ENCODE measurements around the gene PLEKHB1.
"Not testable (repeated sequence)": the region's sequence is repeated elsewhere in the genome, so short reads cannot be mapped to it uniquely, and the experiment has no call there.

The PLEKHB1 gene

DNA sequence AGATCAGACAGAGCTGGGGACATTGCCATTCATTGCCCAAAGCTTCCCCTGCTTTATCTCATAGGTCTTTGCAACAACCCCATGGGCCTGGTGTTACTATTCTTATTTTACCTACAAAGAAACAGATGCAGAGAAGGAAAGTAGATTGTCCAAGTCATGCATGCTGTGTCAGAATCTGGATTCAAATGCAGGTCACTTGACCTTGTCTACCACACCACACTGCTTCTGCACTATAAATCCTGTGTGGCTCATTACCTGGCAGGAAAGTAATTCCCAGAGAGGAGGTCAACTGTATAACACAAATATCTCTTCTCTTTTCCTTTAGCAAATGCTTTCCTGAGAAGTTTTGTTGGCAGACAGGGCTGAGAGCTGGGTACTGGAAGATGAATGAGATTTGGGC is 18.5 kb downstream of the PLEKHB1 start:
- no peak for DNase-seq (ENCODE audit: low read depth)
- no peak overlapping the region for H3K4me3 ChIP-seq (ENCODE audit: low read depth, low read length)

DNA sequence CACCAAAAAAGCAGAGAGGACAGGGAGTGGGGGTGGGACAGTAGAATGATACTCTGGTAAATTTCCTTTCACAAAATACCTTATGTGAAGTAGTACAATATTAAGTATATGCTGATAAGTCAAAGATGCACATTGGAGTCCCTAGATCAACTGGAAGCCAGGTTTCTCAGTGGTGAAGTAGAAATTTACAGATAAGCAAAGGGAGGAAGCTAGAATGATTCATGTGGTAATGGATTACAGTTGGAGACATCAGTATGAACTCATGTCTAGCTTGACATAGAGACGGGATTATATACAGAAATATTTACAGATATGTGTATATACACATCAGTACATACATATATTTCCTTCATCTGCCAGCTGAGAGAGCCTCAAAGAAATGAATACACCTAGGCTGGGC is 21.5 kb downstream of the PLEKHB1 start:
- H3K4me3 ChIP-seq (ENCODE audit: low read depth, low read length): no peak overlapping the region
- no peak for DNase-seq (ENCODE audit: low read depth)

DNA sequence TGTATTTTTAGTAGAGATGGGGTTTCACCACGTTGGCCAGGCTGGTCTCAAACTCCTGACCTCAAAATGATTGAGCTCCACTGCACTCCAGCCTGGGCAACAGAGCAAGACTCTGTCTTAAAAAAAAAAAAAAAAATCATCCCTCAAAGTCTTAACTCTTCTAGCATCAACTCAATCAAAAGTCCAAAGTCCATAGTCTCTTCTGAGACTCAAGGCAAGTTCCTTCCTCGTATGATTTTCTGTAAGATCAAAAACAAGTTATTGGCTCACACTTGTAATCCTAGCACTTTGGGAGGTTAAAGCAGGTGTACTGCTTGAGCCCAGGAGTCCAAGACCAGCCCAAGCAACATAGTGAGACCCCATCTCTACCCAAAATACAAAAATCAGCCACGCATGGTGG is 24.4 kb downstream of the PLEKHB1 start:
- no peak for DNase-seq (ENCODE audit: low read depth)
- H3K4me3 ChIP-seq (ENCODE audit: low read depth, low read length): no peak overlapping the region

DNA sequence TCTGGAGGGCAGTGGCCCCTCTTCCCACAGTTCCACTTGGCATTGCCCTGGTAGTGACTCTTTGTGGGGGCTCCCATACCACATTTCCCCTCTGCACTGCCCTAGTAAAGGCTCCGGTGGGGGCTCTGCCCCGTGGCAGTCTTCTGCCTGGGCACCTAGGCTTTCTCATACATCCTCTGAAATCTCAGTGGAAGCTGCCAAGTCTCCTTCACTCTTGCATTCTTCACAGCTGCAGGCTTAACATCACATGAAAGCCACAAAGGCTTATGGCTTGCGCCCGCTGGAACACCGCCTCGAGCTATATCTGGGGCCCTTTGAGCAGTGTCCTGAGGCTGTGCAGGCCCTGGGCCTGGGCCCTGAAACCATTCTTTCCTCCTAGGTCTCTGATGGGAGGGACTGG is 25.3 kb downstream of the PLEKHB1 start:
- no peak overlapping the region for H3K4me3 ChIP-seq (ENCODE audit: low read depth, low read length)
- DNase-seq (ENCODE audit: low read depth): no peak

DNA sequence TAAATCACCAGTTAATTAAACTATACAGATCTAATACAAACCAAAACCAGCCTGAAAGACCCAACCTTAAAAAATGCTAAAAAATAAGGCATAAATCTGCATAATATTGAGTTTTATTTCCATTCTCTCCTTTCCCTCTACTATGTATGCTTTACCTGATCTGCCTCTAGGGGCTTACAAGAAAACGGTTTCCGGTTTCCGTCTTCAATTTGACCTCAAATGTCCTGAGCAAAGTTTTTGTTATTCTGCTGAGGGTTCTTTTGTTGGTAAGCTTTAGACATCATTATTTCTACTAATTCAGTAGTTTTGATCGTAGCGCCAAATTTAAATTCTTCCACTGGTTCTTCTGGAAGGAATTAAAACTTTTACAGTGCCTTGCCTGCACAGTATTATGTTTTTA is 30.2 kb downstream of the PLEKHB1 start:
- not testable (repeated sequence) for DNase-seq (ENCODE audit: low read depth); H3K4me3 ChIP-seq (ENCODE audit: low read depth, low read length)

DNA sequence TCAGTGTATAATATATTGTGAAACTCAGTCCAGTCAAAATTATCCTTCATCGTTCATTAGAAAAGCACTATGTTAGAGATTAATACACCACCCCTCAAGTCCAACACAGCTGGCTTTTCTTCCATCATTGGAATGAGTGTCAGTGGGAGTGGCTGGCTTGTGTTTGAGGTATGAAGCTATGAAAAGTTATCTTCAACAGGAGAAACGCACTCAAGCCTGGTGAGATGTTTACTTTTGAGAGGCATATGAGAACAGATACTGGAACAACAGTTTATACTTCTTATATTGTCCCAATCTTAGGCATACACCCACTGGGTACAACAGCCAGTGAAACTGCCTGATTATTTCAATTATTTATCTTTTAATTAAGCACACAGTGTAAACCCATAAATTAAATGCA is 34.3 kb downstream of the PLEKHB1 start:
- DNase-seq (ENCODE audit: low read depth): no peak

DNA sequence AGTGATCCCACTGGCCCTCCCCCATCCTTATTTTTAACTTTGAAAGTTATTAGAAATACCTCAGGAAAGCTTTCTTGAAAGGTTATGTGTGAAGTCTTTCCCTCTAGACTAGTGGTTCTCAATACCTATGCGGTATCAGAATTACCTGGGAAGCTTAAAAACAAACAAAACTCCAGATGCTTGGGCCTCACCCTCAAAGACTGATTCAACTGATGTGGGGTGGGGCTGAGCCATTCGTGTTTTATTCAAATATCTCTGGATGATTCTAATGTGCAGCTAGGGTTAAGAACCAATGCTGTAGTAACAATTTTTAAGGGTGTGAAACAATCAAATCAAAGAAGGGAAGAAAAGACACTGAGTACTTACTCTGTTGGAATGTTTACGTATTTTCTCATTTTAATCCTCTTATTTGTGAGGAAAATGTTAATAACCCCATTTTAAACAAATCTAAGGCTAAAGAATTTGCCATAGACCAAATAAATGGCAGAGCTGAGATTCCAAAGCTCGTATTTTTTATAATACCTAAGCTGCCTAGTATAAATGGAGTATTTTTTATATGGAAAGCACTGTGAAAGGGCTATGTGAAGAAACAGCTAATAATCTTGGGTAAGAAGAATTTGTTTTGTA is 47.6 kb downstream of the PLEKHB1 start:
- no peak overlapping the region for H3K4me3 ChIP-seq (ENCODE audit: low read depth, low read length)
- DNase-seq (ENCODE audit: low read depth): no peak

More for the DNA sequence above, 34.3 kb downstream of the PLEKHB1 start:
- H3K4me3 ChIP-seq (ENCODE audit: low read depth, low read length): no peak overlapping the region

DNA sequence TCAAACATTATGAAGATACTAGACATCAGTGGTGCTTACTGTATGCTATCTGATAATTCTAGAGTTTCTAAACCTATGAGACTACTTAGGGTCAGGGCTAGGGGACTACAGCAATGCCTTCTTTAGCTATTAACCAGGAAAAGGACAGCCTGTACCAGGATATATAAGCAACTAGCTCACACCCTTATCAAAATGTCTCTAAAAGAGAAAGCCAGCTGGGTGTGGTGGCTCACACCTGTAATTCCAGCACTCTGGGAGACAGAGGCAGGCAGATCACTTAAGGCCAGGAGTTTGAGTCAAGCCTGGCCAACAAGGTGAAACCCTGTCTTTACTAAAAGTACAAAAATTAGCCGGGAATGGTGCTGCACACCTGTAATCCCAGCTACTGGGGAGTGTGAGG is 58.7 kb downstream of the PLEKHB1 start:
- DNase-seq (ENCODE audit: low read depth): no peak
- H3K4me3 ChIP-seq (ENCODE audit: low read depth, low read length): no peak overlapping the region

DNA sequence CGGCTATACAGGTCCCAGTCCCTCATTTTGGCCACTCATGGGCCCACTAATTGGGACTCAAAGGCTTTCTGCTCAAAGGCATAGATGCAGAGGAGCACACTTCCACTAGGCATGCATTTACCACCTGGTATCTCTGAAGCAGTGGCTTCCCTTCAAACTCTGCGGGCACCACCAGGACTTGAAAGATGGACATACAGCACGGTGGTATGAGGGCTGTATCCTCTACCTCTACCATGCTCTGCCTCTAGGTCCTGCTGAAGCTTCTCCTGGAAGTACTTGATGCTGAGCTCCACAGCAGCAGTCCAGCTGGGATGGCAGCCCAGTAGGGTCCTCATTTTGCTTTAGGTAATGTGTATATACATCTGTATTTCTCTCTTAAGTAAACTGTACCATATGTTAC is 64.6 kb downstream of the PLEKHB1 start:
- no peak for DNase-seq (ENCODE audit: low read depth)
- no peak overlapping the region for H3K4me3 ChIP-seq (ENCODE audit: low read depth, low read length)
